HepG2 (cell line): ENCODE measurements around the gene ATP8A1. TPM values are rescaled to one million over a fixed set of nuclear protein-coding genes. Genes with fewer than 3 reads are reported as not detected.

ENCODE experiments used
- ATAC-seq: fragments of 200-7000 bp; cut with Tn5 transposase; 3 replicates; pipeline ENCODE4 v1.9.1; 2020; ENCODE audit warnings: mild to moderate bottlenecking, moderate library complexity
- BruUV-seq: library from RNA; stranded (reverse); fragments of 400-500 nt; replicated peaks from 2 replicates; lab custom pipeline; 2021; lab: Mats Ljungman, UMichigan
- CTCF ChIA-PET: fragments of 300-600 bp; formaldehyde crosslinking; extraction: SDS; loops from one replicate; lab custom pipeline; 2021; ENCODE audit warnings: low total read pairs, inconsistent platforms, low intra/inter-chr PET ratio; lab: Yijun Ruan, JAX
- POLR2A ChIA-PET: fragments of 350-600 bp; sonication (Branson Sonifier 250); formaldehyde crosslinking; loops from one replicate; lab custom pipeline; 2020; ENCODE audit warnings: antibody characterized with exemption, inconsistent platforms; lab: Yijun Ruan, JAX
- DNase-seq: peaks from one replicate; pipeline ENCODE4 v3.0.0-alpha.2; 2015; ENCODE audit warnings: low spot score
- FAIRE-seq: peaks from 3 replicates; lab custom pipeline; 2011; peaks lifted over from hg19 to GRCh38; lab: Jason Lieb, UNC
- H2AFZ ChIP-seq: one replicate; pipeline ENCODE4 v1.6.1; 2011; ENCODE audit warnings: low read length, inconsistent platforms
- H3K27ac ChIP-seq: fragments of 300-600 bp; 3 replicates; pipeline ENCODE4 v1.8.0; 2011; ENCODE audit warnings: mixed run types, mild to moderate bottlenecking, mixed read lengths, low read length, inconsistent platforms; ENCODE audit not compliant: insufficient read depth; ENCODE audit errors: extremely low read length
- H3K27me3 ChIP-seq, 2 experiments: fragments of 200-600 bp in 1 of 2; 2 replicates in 1 of 2; 3 replicates in 1 of 2; pipeline versions ENCODE4 v1.6.0 to v1.8.0; 2011; ENCODE audit warnings: low read length in 2 of 2, mild to moderate bottlenecking in 2 of 2, moderate library complexity in 2 of 2, inconsistent platforms in 1 of 2; ENCODE audit not compliant: insufficient read depth in 2 of 2, control insufficient read depth in 1 of 2
- H3K36me3 ChIP-seq, 2 experiments: fragments of 200-600 bp in 1 of 2; replicated peaks in 1 of 2; 2 replicates in 1 of 2; 3 replicates in 1 of 2; pipeline versions ENCODE4 v1.5.1 to v1.8.0; 2011; ENCODE audit warnings: low read length in 2 of 2, inconsistent platforms in 1 of 2; ENCODE audit not compliant: insufficient read depth in 2 of 2, control insufficient read depth in 1 of 2
- H3K4me1 ChIP-seq: 2 replicates; pipeline ENCODE4 v1.5.1; 2012; ENCODE audit warnings: low read length, inconsistent platforms; ENCODE audit not compliant: insufficient read depth
- H3K4me2 ChIP-seq: 2 replicates; pipeline ENCODE4 v1.6.0; 2011; ENCODE audit warnings: low read depth, low read length, inconsistent platforms
- H3K4me3 ChIP-seq, 3 experiments: fragments of 200-600 bp in 1 of 3; sonication (generic), shearing (Covaris generic) in 1 of 3; replicated peaks in 1 of 3; 2 replicates each; pipeline ENCODE4 v1.5.1; 2011 to 2016; ENCODE audit warnings: low read length in 3 of 3, inconsistent platforms in 2 of 3, low read depth in 2 of 3, mild to moderate bottlenecking in 2 of 3, control low read depth in 1 of 3, mixed read lengths in 1 of 3; ENCODE audit not compliant: insufficient read depth in 1 of 3
- H3K79me2 ChIP-seq: one replicate; pipeline ENCODE4 v1.6.1; 2011; ENCODE audit warnings: low read length, inconsistent platforms; ENCODE audit not compliant: insufficient read depth
- H3K9ac ChIP-seq: 2 replicates; pipeline ENCODE4 v1.6.0; 2011; ENCODE audit warnings: mild to moderate bottlenecking, low read depth, low read length, inconsistent platforms; ENCODE audit not compliant: insufficient read depth
- H3K9me3 ChIP-seq: 2 replicates; pipeline ENCODE4 v1.5.1; 2012; ENCODE audit warnings: mild to moderate bottlenecking, low read length
- H4K20me1 ChIP-seq: 2 replicates; pipeline ENCODE4 v1.6.0; 2011; ENCODE audit warnings: inconsistent platforms, mild to moderate bottlenecking, low read length, moderate library complexity; ENCODE audit not compliant: insufficient read depth
- JUN ChIP-seq: sonication (generic); formaldehyde crosslinking; IDR thresholded peaks from 2 replicates; pipeline ENCODE4 v1.4.0; 2020; ENCODE audit warnings: mild to moderate bottlenecking, missing genetic modification reagents
- KMT2B ChIP-seq: IDR thresholded peaks from 2 replicates; pipeline ENCODE4 v1.6.1; 2016; ENCODE audit warnings: missing genetic modification reagents, missing compliant biosample characterization
- MBD4 ChIP-seq: IDR thresholded peaks from 2 replicates; pipeline ENCODE4 v1.6.1; 2012; ENCODE audit warnings: low read length, inconsistent platforms, borderline replicate concordance
- MTF2 ChIP-seq: sonication (generic); formaldehyde crosslinking; IDR thresholded peaks from 2 replicates; pipeline ENCODE4 v1.5.0; 2020; ENCODE audit warnings: missing genetic modification reagents, borderline replicate concordance
- MXI1 ChIP-seq: IDR thresholded peaks from 3 replicates; pipeline ENCODE4 v1.6.1; 2012; ENCODE audit warnings: low read depth, low read length, inconsistent platforms, borderline replicate concordance
- RFXANK ChIP-seq: IDR thresholded peaks from 2 replicates; pipeline ENCODE4 v1.6.1; 2016
- RORA ChIP-seq: sonication (generic); formaldehyde crosslinking; IDR thresholded peaks from 2 replicates; pipeline ENCODE4 v1.5.0; 2020; ENCODE audit warnings: mild to moderate bottlenecking, missing genetic modification reagents, moderate library complexity
- SRSF4 ChIP-seq: fragments of 200-400 bp; formaldehyde crosslinking; IDR thresholded peaks from one replicate; pipeline ENCODE4 v1.6.1; 2018; ENCODE audit warnings: mild to moderate bottlenecking, low read depth, low read length, moderate library complexity; ENCODE audit not compliant: poor library complexity, severe bottlenecking
- ZFP37 ChIP-seq: sonication (generic); formaldehyde crosslinking; IDR thresholded peaks from 2 replicates; pipeline ENCODE4 v1.4.0; 2020; ENCODE audit warnings: missing genetic modification reagents, borderline replicate concordance
- ZIK1 ChIP-seq: sonication (generic); formaldehyde crosslinking; IDR thresholded peaks from 2 replicates; pipeline ENCODE4 v1.5.0; 2020; ENCODE audit warnings: mild to moderate bottlenecking, low read depth, missing genetic modification reagents, borderline replicate concordance
- ZNF34 ChIP-seq: sonication (generic); formaldehyde crosslinking; IDR thresholded peaks from 2 replicates; pipeline ENCODE4 v1.4.0; 2020; ENCODE audit warnings: mild to moderate bottlenecking, missing genetic modification reagents, borderline replicate concordance
- ZNF350 ChIP-seq: sonication (generic); formaldehyde crosslinking; IDR thresholded peaks from 2 replicates; pipeline ENCODE4 v1.4.0; 2020; ENCODE audit warnings: mild to moderate bottlenecking, low read depth, missing genetic modification reagents, borderline replicate concordance
- ZNF446 ChIP-seq: sonication (generic); formaldehyde crosslinking; IDR thresholded peaks from 2 replicates; pipeline ENCODE4 v1.5.0; 2020; ENCODE audit warnings: mild to moderate bottlenecking, missing genetic modification reagents
- ZNF552 ChIP-seq: sonication (generic); formaldehyde crosslinking; IDR thresholded peaks from 2 replicates; pipeline ENCODE4 v1.9.0; 2022; ENCODE audit warnings: missing genetic modification reagents, mild to moderate bottlenecking, borderline replicate concordance
- ZNF598 ChIP-seq: sonication (generic); formaldehyde crosslinking; IDR thresholded peaks from 2 replicates; pipeline ENCODE4 v1.5.1; 2020; ENCODE audit warnings: mild to moderate bottlenecking, missing genetic modification reagents, borderline replicate concordance
- WGBS: methylation state at CpG from one replicate; pipeline ENCODE4 v1.1.6; 2017; ENCODE audit warnings: low lambda C conversion rate; 5-methylcytosine and 5-hydroxymethylcytosine counted together
- in situ Hi-C: cut with HindIII; loops from 2 replicates; pipeline ENCODE4 v1.10.0; 2017; ENCODE audit warnings: low pct_unique_long_range_greater_than_20kb; ENCODE audit not compliant: extremely low pct_ligation_motif_present
- intact Hi-C: fragments of 100-400 bp; cut with micrococcal nuclease; formaldehyde crosslinking; loops from one replicate; pipeline ENCODE4 v1.10.0; 2022; ENCODE audit not compliant: unreplicated experiment
- polyA plus RNA-seq, 8 experiments: library from polyadenylated mRNA; depleted of rRNA in 3 of 8; stranded (reverse) in 7 of 8; unstranded in 1 of 8; fragments of >200 nt; fragmentation: Illumina TruSeq in 4 of 8; extraction: Trizol in 4 of 8; gene quantifications; 2 replicates each; pipeline versions ENCODE4 v1.2.1 to v1.2.3, GENCODE V29; 2011 to 2016; ENCODE audit warnings: low read depth in 4 of 8, missing spikeins in 1 of 8, mixed read lengths in 1 of 8; ENCODE audit not compliant: insufficient read depth in 1 of 8
- total RNA-seq, 5 experiments: library from RNA; depleted of rRNA; stranded (reverse); fragments of >200 nt; fragmentation: Illumina TruSeq; extraction: Trizol; gene quantifications; 2 replicates each; pipeline ENCODE4 v1.2.3, GENCODE V29; 2016; ENCODE audit warnings: low read depth in 1 of 5
- TF ChIP-seq, protein P1 (sequence below): sonication (generic); formaldehyde crosslinking; IDR thresholded peaks from 2 replicates; pipeline ENCODE4 v1.4.0; 2020; ENCODE audit warnings: missing genetic modification reagents
- TF ChIP-seq, protein P2 (sequence below): sonication (generic); formaldehyde crosslinking; IDR thresholded peaks from 2 replicates; pipeline ENCODE4 v1.5.1; 2020; ENCODE audit warnings: missing genetic modification reagents, mild to moderate bottlenecking, borderline replicate concordance

The ATP8A1 gene
- total and polyA plus RNA-seq, 2 of the 13 experiments (the other 11 are each of a cell fraction or from before 2014, with no cell fraction given) = 1.7 to 6.2 TPM

DNA sequence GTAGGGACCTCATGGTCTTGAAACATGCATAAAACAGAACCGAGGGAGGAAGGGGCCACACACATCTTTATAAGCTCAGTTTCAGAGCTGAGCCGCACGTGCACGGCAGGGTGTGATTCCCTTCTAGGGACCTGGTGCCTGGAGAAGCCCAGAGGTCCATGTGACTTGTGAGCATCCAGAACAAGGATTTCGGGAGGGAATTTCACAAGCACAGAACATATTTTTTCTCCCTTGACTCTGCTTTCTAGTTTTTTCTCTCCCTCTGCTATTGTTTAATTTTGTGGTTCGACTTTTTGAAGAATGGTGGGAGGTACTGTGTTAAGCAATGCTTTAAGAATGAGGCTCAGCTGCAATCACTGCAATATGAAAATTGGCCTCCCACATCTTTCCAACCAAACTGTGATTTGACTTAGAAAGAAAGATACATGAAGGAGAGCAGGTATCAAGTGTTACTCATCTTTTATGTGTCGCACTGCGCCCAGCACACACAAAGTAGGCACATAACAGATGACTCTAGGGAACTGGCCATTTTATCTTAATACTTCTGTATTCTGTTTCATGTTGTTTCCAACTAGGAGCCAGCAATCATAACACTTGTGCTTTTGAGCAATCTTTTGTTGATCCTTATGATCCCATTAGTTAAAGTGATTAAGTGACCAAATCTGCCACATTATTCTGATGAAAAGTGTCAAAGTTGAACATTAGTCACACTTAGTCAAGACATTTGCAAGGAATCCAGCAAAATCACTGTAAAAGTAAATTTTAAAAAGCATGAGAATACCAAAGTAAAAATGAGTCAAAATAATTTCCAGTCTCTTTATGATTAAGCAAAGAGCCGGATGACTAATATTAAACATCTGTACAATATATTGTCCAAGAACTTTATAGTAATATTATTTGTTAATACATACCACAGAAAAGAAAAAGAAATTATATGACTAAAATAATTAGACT, 173.2 kb downstream of the ATP8A1 start:
- H3K4me1 ChIP-seq = no peaks in the 10 kb centered on the region
- ATAC-seq = no peak
- no peak for FAIRE-seq
- H3K9ac ChIP-seq = no peak overlapping the region
- in situ Hi-C loops = no loop called here
- POLR2A ChIA-PET = no interaction called here
- no peak overlapping the region for H3K4me2 ChIP-seq
- 77% methylated on average over 9 of the region's 9 CpGs for WGBS
- no peak for DNase-seq
- no peak for TF ChIP-seq ZNF350 (CRISPR knock-in tag)
- TF ChIP-seq ZFP37 (CRISPR knock-in tag) = no peak
- TF ChIP-seq, protein P1, sequence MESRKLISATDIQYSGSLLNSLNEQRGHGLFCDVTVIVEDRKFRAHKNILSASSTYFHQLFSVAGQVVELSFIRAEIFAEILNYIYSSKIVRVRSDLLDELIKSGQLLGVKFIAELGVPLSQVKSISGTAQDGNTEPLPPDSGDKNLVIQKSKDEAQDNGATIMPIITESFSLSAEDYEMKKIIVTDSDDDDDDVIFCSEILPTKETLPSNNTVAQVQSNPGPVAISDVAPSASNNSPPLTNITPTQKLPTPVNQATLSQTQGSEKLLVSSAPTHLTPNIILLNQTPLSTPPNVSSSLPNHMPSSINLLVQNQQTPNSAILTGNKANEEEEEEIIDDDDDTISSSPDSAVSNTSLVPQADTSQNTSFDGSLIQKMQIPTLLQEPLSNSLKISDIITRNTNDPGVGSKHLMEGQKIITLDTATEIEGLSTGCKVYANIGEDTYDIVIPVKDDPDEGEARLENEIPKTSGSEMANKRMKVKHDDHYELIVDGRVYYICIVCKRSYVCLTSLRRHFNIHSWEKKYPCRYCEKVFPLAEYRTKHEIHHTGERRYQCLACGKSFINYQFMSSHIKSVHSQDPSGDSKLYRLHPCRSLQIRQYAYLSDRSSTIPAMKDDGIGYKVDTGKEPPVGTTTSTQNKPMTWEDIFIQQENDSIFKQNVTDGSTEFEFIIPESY (CRISPR knock-in tag) = no peak
- TF ChIP-seq RORA = no peak
- TF ChIP-seq ZNF34 (CRISPR knock-in tag) = no peak
- TF ChIP-seq ZIK1 (CRISPR knock-in tag) = no peak
- TF ChIP-seq, protein P2, sequence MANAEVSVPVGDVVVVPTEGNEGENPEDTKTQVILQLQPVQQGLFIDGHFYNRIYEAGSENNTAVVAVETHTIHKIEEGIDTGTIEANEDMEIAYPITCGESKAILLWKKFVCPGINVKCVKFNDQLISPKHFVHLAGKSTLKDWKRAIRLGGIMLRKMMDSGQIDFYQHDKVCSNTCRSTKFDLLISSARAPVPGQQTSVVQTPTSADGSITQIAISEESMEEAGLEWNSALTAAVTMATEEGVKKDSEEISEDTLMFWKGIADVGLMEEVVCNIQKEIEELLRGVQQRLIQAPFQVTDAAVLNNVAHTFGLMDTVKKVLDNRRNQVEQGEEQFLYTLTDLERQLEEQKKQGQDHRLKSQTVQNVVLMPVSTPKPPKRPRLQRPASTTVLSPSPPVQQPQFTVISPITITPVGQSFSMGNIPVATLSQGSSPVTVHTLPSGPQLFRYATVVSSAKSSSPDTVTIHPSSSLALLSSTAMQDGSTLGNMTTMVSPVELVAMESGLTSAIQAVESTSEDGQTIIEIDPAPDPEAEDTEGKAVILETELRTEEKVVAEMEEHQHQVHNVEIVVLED (CRISPR knock-in tag) = no peak
- TF ChIP-seq MBD4 = no peak
- TF ChIP-seq MXI1 = no peak
- no peak for TF ChIP-seq RFXANK (CRISPR knock-in tag)
- TF ChIP-seq SRSF4 = no peak
- no peak for TF ChIP-seq MTF2 (CRISPR knock-in tag)
- no peak for TF ChIP-seq ZNF598 (CRISPR knock-in tag)
- TF ChIP-seq KMT2B = no peak
- no peak for TF ChIP-seq ZNF552 (CRISPR knock-in tag)
- no peak for TF ChIP-seq JUN
- no peak for TF ChIP-seq ZNF446 (CRISPR knock-in tag)
- H3K27me3 ChIP-seq = no peaks in the 10 kb centered on the region
- intact Hi-C loops = no loop called here
- H3K79me2 ChIP-seq = no peaks in the 10 kb centered on the region
- no peaks in the 10 kb centered on the region for H3K9me3 ChIP-seq
- no peak overlapping the region for H3K27ac ChIP-seq
- no peaks in the 10 kb centered on the region for H4K20me1 ChIP-seq
- H3K36me3 ChIP-seq = no peaks in the 10 kb centered on the region
- no peak overlapping the region for H2AFZ ChIP-seq
- H3K4me3 ChIP-seq = no peak overlapping the region
- CTCF ChIA-PET = no interaction called here
- BruUV-seq = no TSS peak
